GM12801 (cell line): Measurements from ENCODE around the gene MIOS.

Experiments used
- TF ChIP-seq, protein P1 (sequence below): IDR thresholded peaks from one replicate; pipeline ENCODE4 v1.5.1; 2011; ENCODE audit warnings: control low read depth; ENCODE audit not compliant: insufficient read length; ENCODE audit errors: extremely low read depth

MIOS gene

DNA sequence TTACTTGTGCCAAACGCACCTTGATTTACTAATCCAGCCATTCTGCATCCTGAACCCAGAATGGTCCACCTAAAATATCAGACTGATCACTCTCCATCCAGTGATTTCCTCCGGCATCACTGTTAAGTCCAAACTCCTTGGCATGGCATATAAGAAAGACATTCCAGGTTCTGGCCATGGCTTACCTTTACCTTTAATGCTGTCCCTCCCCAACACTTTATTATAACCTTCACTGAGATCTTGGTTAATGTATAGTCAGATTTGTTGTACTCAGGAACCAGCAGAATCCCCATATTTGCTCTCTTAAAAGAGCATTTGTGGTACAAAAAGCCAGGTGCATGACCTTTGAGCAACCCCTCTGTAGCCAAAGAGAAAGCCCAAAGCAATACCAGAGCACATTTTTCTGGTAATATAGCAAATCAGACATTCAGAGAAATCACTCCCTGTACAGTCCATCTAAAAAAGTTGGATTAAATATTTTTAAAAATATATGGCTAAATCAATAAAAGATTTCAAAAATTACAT is 84.1 kb downstream of the MIOS start:
- TF ChIP-seq, protein P1, sequence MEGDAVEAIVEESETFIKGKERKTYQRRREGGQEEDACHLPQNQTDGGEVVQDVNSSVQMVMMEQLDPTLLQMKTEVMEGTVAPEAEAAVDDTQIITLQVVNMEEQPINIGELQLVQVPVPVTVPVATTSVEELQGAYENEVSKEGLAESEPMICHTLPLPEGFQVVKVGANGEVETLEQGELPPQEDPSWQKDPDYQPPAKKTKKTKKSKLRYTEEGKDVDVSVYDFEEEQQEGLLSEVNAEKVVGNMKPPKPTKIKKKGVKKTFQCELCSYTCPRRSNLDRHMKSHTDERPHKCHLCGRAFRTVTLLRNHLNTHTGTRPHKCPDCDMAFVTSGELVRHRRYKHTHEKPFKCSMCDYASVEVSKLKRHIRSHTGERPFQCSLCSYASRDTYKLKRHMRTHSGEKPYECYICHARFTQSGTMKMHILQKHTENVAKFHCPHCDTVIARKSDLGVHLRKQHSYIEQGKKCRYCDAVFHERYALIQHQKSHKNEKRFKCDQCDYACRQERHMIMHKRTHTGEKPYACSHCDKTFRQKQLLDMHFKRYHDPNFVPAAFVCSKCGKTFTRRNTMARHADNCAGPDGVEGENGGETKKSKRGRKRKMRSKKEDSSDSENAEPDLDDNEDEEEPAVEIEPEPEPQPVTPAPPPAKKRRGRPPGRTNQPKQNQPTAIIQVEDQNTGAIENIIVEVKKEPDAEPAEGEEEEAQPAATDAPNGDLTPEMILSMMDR, result no peak

DNA sequence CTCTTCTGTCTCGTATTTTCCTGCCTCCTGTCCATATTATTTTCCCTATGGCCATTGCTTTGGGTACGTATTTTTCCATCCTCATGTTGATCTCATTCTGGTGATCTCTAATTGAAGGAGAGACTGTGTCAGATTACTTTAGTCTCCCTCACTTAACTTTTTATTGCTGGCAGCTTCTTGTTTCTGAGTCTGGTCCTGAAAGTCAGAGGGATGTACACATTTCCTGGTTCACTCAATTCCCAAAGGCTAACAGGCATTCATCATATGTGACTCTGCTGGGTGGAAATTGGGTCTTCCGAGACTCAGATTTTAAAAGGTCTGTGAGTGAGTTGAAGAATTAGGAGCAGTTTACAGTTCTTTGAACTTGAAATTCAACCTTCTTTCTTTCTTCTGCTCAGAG is 84.8 kb downstream of the MIOS start:
- TF ChIP-seq, protein P1, result no peak

DNA sequence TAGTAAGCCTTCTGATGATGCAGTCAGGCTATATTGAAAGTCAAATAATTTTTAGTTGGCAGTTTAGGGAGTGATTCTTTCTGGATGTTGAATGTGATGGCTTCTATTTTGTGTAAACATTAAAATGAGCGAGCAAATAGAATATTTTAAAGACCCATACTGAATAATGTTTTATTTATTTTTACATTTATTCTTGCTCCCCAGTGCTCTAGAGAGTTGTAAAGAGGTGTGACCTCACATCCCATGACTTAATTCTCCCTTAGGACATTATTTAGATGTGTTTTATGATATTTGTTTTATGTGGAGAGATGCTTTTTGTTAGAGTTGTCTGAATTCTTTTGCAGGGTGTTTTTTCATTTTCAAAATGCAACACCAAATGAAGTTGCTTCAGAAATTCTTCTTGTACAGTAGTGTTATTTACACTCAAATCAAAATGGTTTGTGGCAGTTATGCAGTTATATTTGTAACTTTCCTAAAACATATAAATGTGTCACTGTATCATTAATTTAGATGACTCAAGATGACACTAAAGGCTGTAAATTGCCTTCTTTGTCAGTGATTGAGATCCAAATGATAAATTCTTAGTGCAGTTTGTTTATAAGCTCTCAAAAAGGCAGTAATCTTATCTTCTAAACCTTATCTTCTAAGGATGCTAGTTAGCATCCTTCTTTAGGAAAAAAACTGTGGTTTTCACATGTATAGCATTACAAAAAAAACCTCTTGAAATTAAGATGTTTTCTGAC is 86.3 kb downstream of the MIOS start:
- TF ChIP-seq, protein P1, result no peak

DNA sequence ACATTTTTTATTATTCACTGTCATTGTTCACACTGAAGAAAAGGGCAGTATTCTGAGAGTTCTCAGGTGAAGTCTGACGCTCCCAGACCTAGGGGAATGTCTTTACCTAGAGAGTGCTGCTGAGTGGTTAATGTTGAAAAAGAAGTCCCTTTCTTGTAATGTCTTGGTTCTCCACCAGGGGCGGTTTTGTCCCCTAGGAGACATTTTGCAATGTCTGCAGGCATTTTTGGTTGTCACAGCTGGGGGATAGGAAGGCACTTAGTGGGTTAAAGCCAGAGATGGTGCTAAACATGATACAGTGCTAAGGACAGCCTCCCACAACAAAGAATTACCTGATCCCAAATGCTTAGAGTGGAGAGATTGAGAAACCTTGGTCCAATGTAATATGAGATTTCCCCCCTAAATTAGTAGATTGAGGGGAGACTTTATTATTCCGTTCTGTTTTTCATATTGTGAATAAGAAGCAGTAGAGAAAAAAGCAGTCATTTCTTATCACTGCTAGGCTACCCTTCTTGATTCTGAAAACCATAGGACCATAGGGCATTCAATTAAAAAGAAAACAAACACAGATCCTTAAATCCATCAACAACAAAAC is 87.0 kb downstream of the MIOS start:
- TF ChIP-seq, protein P1, result no peak

- TF ChIP-seq, protein P1, result no peak
These were observed 88.5 kb downstream of the MIOS start for GRCh38 chr7:7654964-7655715.
